ENCODE results near the gene TPM1.

GRCh38 chr15:63045465-63045840, 2.9 kb downstream of the TPM1 start:
- TF ChIP-seq CTCF (IDR thresholded peaks at IDR 0.05) (no peak), POLR2A (IDR thresholded peaks at IDR 0.05) (no peak)
